Dedifferentiated amniotic fluid mesenchymal stem cell (primary cell): ENCODE data around the gene C2CD2L.
"Not testable (repeated sequence)": the region's sequence is repeated elsewhere in the genome, so short reads cannot be mapped to it uniquely, and the experiment has no call there.

Experiments used
- DNase-seq: peaks from one replicate; pipeline ENCODE4 v3.0.0-alpha.2; 2016; ENCODE audit errors: extremely low spot score

The C2CD2L gene

DNA sequence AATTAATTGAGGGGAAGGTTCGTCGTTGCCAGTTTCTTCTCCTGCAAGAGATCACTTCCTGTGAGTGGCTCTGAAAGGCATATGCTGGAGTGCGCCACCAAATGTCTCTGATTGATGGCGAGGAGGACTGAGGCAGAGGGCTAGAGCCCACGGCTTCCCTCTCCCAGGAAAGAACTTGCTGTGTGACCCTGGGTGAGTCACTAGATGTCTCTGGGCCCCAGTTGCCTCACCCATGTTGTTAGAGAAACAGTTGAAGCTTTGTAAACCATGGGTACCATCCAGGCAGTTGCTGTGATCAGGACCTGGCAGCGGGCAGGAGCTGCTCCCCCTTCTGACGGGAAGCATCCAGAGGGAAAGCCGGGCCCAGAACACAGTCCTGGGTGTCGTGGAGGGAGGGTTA, 44.9 kb downstream of the C2CD2L start:
- no peak for DNase-seq

DNA sequence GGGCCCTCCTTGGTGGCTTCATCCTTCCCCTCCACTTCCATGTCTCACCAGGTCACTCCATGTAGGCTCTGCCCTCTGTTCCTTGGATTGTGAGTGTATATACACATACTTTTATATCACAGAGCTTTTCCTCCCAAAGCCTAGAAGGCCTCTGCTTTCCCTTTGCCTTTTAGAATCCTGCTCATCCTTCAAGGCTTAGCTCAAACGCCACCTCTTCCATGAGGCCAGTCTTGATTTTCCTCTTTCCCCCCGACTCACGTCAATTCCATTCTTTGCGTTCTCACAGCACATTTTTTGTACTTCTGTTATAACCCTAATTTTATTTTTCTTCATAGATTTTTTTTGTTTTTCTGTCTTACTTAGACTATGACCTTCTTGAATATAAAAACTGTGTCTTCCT, 45.5 kb downstream of the C2CD2L start:
- no peak for DNase-seq

GRCh38 chr11:119153049-119153818, 46.1 kb downstream of the C2CD2L start:
- no peak for DNase-seq

- DNase-seq: no peak
Observed at GRCh38 chr11:119154178-119154577, 47.0 kb downstream of the C2CD2L start.

DNA sequence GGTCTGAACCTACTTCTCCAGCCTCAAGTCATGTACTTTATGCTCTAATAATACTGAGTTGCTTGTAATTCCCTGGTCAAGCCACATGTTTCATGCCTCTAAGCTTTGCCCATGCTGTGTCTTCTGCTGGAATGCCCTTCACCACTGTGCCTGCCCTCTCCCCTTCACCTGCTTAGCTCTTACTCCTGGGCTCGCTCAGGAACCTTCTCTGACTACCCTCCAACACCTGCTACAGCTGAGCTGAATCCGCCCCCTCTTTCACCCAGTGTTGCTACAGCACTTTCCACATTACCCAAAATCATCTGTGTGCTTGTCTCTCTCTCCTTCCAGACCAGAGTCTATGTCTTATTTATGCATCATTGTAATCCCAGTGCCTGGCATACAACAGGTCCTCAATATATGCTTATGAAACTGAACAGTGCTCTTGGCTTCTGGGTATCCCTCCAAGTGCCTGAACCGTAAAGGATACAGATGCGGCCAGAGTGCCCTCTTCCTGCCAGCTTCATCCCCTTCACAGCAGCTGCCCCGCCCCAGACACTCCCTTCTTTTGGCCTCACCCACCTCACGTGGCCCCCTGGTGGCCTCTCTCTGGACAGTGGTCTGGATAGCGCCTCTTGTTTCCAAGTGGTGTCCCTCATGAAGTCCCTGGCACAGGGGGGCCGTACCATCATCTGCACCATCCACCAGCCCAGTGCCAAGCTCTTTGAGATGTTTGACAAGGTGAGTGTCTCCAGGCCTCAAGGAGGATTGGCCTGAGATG, 48.8 kb downstream of the C2CD2L start:
- DNase-seq: no peak

DNA sequence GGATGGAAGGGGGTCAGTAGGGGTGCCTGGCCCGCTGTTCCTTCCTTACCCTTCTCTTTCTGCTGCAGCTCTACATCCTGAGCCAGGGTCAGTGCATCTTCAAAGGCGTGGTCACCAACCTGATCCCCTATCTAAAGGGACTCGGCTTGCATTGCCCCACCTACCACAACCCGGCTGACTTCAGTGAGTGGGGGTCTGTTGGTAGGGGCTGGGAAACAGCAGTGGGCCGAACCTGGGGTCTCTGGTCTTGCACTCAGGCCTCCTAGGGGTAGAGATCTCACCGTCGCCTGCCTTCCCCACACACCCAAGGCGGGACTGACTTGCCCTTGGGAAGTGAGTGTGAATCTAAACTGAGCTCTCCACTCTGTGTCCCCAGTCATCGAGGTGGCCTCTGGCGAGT, 49.4 kb downstream of the C2CD2L start:
- no peak for DNase-seq

DNA sequence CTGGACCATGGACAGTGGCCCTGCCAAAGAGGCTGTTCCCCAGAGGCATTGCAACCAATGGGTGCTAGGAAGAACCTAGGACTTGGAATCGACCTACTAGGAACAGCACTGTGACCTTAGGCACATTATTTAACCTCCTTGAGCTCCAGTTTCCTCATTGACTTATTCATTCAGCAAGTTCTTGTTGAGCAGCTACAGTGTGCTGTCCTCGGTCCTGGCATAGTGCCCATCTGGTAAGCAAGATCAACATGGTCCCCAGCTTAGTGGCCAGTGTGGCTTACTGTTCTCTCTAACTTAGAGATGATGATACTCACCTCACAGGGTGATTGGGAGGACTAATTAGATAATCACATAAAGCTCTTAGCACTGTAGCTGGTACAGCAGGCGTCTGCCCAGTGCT, 49.9 kb downstream of the C2CD2L start:
- no peak for DNase-seq

- DNase-seq: no peak
Observed at GRCh38 chr11:119158467-119158866, 51.3 kb downstream of the C2CD2L start.

DNA sequence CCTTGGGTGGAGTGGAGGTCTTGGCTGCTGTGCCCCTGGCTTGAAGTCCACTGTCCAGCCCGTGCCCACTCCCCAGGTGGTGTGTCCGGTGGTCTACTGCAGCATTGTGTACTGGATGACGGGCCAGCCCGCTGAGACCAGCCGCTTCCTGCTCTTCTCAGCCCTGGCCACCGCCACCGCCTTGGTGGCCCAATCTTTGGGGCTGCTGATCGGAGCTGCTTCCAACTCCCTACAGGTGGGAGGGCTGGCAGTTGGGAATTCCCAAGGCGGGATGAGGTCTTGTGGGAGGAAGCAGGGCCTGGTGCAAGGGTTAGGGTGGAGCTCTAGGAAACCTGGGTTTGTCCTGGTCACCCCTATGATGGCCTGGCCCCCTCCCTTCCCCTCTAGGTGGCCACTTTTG, 53.0 kb downstream of the C2CD2L start:
- DNase-seq: no peak

DNA sequence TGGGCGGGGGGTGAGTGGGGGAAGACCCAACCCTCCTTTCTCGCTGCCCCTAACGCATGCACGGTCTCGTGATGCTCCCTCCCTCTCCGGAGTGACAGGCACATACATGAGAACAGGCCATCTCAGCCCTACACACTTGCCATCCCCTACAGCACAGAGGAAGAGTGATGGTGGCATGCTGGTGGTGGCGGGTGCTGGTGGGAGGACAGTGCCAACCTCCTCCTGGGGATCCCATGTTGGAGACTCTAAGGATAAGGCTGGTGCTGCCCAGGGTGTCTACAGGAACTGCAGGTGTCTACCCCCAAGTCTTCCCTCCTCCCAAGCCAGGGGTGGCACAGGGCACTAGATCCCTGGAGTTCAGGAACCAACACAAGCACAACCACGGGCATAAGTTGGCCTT, 54.7 kb downstream of the C2CD2L start:
- DNase-seq: no peak

- no peak for DNase-seq
Observed at GRCh38 chr11:119166368-119167076, 59.4 kb downstream of the C2CD2L start.

GRCh38 chr11:119167077-119167458, 59.9 kb downstream of the C2CD2L start:
- DNase-seq: not testable (repeated sequence)

- no peak for DNase-seq
Observed at GRCh38 chr11:119167933-119168332, 60.8 kb downstream of the C2CD2L start.
